GM18907 (cell line): ENCODE results near the gene CCDC154.
"Not testable (repeated sequence)": the region's sequence is repeated elsewhere in the genome, so short reads cannot be mapped to it uniquely, and the experiment has no call there.

Experiments used
- ATAC-seq: cut with Tn5 transposase; IDR thresholded peaks from one replicate; pipeline ENCODE4 v1.9.1; 2021; ENCODE audit warnings: mild to moderate bottlenecking, moderate library complexity; ENCODE audit not compliant: unreplicated experiment

CCDC154 gene

GRCh38 chr16:1443980-1444729 is at the start of gene CCDC154:
TSS of gene CCDC154 (minus strand) at chr16:1444556. CDS start at chr16:1444322, 234 bp downstream.
- no peak for ATAC-seq

- no peak for ATAC-seq
Observed at GRCh38 chr16:1493746-1494094, 49.4 kb upstream of the CCDC154 start.

- ATAC-seq = peak; percentile 61
Observed at GRCh38 chr16:1492923-1493745, 48.8 kb upstream of the CCDC154 start, which contains the start of gene TELO2. TSS of gene TELO2 (plus strand) at chr16:1493360. CDS start at chr16:1494282, 922 bp downstream.

- no peak for ATAC-seq
Observed at GRCh38 chr16:1492082-1492922, 47.9 kb upstream of the CCDC154 start.

GRCh38 chr16:1491327-1491726 is 47.0 kb upstream of the CCDC154 start:
- no peak for ATAC-seq

GRCh38 chr16:1489077-1489476 is 44.7 kb upstream of the CCDC154 start:
- ATAC-seq = no peak

GRCh38 chr16:1488619-1489018 is 44.3 kb upstream of the CCDC154 start, which contains the start of gene PTX4:
TSS of gene PTX4 (minus strand) at chr16:1488944. CDS start at chr16:1488909, 35 bp downstream.
- no peak for ATAC-seq

- no peak for ATAC-seq
Observed at GRCh38 chr16:1488054-1488601, 43.8 kb upstream of the CCDC154 start.

GRCh38 chr16:1487395-1488053 is 43.2 kb upstream of the CCDC154 start:
- ATAC-seq = no peak

GRCh38 chr16:1486551-1487390 is 42.4 kb upstream of the CCDC154 start:
- no peak for ATAC-seq

GRCh38 chr16:1485847-1486496 is 41.6 kb upstream of the CCDC154 start:
- no peak for ATAC-seq

- no peak for ATAC-seq
Observed at GRCh38 chr16:1481906-1482835, 37.8 kb upstream of the CCDC154 start.

- not testable (repeated sequence) for ATAC-seq
Observed at GRCh38 chr16:1478937-1479336, 34.6 kb upstream of the CCDC154 start.

- ATAC-seq = no peak
Observed at GRCh38 chr16:1477033-1477432, 32.7 kb upstream of the CCDC154 start.

GRCh38 chr16:1475552-1476114 is 31.3 kb upstream of the CCDC154 start:
- no peak for ATAC-seq

- ATAC-seq = peak; percentile 81
Observed at GRCh38 chr16:1474796-1475551, 30.6 kb upstream of the CCDC154 start, which contains the start of gene CLCN7. TSS of gene CLCN7 (minus strand) at chr16:1475028. CDS start at chr16:1474974, 54 bp downstream.
